GM18873 (cell line): ENCODE results near the gene KATNB1.
A peak's percentile ranks its signal among the peaks of the same experiment; 100 is the strongest.
"Not testable (repeated sequence)": the region's sequence is repeated elsewhere in the genome, so short reads cannot be mapped to it uniquely, and the experiment has no call there.

Experiments used
- ATAC-seq: cut with Tn5 transposase; IDR thresholded peaks from one replicate; pipeline ENCODE4 v1.9.1; 2021; ENCODE audit warnings: mild to moderate bottlenecking, moderate library complexity, moderate number of reproducible peaks; ENCODE audit not compliant: unreplicated experiment, low FRiP score

Gene KATNB1

DNA sequence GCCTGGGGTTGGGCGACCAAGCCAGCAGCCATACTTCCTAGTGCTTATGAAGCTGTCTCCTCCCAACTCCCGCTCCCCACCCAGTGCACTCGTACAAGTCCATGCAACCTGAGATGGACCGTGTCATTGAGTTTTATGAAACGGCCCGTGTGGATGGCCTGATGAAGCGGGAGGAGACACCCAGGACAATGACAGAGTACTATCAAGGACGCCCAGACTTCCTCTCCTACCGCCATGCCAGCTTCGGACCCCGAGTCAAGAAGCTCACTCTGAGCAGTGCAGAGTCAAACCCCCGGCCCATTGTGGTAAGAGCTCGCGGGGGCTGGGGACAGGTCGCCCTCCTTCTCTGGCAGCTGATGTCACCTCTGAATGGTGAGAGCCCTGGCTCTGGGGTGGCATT lies 11.0 kb upstream of the KATNB1 start:
- no peak for ATAC-seq

DNA sequence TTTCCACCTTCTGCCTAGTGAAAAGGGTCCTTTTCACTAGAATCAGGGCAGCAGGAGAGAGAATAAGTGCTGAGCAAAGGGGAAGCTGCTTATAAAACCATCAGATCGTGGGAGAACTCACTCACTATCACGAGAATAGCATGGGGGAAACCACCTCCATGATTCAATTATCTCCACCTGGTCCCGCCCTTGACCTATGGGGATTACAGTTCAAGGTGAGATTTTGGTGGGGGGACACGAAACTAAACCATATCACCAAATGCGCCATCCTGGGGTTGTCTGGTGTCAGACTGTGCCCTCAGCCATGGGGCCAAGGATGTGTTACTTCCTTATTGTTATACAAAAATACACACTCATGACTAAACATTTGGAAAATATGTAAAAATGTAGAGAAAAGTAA lies 10.4 kb upstream of the KATNB1 start:
- ATAC-seq: no peak

DNA sequence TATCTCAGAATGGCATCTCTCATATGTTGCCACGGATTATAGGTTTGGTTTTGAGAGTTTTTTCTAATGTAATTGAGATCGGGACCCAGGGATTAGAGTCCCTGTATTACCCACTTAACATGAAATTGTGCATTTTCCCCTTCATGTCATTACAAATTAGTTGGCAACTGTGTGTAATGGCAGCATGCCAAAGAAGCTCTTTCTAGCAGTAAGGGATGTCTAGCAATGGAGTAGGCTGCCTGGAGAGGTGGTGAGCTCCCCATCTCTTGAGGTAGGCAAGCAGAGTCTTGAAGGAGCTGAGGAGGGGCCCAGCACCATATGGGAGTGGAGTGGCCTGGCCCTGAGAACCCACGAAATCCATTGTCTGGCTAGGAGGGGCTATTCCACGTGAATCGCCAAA lies 10.0 kb upstream of the KATNB1 start:
- no peak for ATAC-seq

DNA sequence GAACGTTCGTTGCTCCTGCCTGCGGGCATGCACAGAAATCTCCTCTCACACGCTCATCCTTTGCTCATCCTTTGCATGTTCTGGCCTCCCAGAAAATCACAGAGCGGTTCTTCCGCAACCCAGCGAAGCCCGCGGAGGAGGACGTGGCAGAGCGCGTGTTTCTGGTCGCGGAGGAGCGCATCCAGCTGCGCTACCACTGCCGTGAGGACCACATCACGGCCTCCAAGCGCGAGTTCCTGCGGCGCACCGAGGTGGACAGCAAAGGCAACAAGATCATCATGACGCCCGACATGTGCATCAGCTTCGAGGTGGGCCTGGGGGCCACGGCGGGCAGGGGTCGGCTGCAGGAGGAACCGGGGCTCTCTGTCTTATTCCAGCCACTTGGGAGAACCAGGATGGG lies 9.6 kb upstream of the KATNB1 start:
- ATAC-seq: no peak

DNA sequence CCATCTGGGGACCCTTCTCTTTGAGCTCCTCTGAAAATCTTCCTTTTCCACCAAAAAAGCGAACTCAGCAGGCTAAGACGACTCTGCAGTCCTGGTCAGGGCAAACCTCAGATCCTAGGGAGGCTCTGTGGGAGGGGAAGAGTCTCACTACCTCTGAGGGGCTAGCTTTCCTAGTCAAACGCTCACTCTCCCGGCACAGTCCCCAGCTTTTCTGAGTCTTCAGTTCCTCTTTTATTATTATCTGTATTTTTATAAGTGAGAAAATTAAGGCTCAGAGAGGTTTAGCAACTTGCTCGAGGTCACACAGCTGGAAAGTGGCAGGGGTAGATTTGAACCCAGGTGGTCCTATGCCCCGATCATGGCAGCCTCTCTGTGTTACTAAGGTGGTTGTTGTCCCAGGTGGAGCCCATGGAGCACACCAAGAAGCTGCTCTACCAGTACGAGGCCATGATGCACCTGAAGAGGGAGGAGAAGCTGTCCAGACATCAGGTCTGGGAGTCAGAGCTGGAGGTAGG lies 9.1 kb upstream of the KATNB1 start:
- ATAC-seq: no peak

DNA sequence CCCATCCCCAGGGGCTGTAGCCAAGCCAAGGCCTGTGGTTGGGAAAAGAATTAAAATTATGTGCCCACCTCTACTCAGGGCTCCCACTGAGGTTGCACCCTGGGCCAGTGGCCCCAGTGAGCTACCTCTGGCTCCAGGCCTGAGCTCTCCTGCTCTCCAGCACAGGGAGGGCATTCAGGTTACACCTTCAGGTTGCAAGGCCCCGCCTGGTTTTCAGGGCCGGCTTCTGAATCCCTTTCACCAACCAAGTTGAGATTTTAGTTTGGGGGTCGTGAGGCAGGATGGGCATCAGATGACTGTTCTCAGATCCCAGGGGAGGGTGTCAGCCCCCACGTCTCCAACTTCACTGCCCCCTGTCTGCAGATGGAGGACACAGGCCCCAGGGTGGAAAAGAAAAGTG lies 8.0 kb upstream of the KATNB1 start:
- ATAC-seq: no peak

DNA sequence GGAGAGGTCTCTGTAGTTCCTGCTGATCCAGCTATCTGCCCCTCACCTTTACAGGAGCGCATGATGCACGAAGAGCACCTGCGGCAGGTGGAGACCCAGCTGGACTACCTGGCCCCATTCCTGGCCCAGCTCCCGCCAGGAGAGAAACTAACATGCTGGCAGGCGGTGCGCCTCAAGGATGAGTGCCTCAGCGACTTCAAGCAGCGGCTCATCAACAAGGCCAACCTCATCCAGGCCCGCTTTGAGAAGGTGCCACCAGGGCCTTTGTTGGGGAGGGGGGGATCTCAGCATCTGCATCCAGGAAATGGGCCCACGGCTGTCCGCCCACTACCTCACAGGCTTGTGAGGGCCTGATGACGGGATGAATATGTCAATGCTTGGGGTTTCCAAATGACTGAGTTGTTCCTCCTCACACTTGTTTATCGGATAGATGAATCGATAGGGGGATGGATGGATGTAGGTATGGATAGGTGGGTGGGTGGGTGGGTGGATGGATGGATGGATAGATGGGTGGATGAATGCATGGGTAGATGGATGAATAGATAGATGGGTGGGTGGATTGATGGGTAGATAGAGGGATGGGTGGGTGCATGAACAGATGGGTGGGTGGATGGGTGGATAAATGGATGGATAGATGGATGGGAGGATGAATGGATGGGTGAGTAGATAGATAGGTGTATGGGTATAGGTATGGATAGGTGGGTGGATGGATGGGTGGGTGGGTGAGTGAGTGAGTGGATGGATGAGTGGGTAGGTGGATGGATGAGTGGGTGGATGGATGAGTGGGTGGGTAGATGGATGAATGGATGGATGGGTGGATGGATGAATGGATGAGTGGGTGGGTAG lies 7.0 kb upstream of the KATNB1 start:
- ATAC-seq: no peak

DNA sequence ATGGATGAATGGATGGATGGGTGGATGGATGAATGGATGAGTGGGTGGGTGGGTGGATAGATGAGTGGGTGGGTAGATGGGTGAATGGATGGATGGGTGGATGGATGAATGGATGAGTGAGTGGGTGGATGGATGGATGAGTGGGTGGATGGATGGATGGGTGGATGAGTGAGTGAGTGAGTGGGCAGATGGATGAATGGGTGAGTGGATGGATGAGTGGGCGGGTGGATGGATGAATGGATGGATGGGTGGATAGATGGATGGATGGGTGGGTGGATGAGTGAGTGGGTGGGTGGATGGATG lies 6.4 kb upstream of the KATNB1 start:
- ATAC-seq: no peak

DNA sequence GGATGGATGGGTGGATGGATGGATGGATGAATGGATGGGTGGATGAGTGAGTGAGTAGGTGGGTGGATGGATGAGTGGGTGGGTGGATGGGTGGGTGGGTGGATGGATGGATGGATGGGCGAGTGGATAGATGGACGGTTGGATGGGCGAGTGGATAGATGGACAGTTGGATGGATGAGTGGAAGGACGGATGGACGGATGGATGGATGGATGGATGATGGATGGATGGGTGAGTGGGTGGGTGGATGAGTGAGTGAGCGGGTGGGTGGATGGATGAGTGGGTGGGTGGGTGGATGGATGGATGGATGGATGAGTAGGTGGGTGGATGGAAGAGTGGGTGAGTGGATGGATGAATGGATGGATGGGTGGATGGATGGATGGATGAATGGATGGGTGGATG lies 5.7 kb upstream of the KATNB1 start:
- ATAC-seq: not testable (repeated sequence)

DNA sequence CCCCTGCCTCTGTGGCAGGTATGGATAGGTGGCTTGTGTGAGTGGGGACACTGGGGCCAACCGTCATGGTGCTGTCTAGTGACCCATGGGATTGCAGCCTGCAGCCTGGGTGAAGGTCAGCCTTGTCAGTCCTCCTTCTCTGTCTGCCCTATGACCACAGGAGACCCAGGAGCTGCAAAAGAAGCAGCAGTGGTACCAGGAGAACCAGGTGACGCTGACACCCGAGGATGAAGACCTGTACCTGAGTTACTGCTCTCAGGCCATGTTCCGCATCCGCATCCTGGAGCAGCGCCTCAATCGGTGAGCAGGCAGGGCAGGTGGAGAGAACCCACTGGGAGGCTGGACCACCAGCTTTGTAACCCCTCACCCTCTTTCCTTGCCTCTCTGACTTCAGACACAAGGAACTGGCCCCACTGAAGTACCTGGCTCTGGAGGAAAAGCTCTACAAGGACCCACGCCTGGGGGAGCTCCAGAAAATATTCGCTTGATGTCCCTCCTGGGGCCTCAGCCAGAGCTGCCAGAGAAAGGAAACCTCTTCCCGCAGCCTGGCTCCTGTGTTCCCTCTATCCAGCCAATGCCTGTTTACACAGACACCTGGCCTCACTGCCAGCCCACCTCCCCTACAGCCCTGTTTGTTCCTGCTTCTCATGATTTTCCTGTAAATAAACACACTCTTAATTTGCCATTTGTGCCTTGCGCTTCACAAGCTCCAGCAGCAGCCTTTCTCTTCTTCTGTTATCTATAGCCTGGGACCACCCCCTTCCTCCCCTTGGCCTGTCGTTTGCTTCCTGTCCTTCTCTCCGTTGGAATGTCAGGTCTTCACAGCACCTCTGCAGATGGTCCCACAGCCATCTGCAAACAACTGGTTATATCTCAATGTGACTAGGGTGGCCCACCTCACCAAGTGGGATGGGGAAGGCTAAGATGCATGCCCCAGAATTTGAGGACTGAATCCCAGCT lies 4.5 kb upstream of the KATNB1 start:
- no peak for ATAC-seq

DNA sequence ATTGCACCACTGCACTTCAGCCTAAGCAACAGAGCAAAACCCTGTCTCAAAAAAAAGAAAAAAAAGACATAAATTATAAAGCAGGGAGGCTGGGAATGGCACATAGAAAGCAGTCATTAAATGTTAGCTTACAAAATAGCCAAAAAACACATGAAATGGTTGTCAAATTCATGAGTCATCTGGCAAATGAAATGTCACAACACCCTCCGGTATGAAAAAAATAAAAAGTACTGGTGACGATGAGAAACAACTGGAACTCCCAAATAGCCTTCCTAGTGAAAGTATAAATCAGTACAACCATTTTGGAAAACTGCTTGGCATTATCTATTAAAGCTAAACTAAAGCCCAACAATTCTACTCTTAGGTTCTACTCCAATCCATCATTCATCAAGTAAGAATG lies 3.5 kb upstream of the KATNB1 start:
- ATAC-seq: no peak

DNA sequence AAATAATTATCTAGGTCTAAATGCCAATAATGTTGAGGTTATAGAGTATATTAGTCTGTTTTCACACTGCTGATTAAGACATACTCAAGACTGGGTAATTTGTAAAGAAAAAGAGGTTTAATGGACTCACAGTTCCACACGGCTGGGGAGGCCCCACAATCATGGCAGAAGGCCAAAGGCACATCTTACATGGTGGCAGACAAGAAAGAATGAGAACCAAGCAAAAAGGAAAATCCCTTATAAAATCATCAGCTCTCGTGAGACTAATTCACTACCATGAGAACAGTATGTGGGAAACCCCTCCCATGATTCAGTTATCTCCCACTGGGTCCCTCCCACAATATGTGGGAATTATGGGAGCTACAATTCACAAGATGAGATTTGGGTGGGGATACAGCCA lies 2.9 kb upstream of the KATNB1 start:
- no peak for ATAC-seq

DNA sequence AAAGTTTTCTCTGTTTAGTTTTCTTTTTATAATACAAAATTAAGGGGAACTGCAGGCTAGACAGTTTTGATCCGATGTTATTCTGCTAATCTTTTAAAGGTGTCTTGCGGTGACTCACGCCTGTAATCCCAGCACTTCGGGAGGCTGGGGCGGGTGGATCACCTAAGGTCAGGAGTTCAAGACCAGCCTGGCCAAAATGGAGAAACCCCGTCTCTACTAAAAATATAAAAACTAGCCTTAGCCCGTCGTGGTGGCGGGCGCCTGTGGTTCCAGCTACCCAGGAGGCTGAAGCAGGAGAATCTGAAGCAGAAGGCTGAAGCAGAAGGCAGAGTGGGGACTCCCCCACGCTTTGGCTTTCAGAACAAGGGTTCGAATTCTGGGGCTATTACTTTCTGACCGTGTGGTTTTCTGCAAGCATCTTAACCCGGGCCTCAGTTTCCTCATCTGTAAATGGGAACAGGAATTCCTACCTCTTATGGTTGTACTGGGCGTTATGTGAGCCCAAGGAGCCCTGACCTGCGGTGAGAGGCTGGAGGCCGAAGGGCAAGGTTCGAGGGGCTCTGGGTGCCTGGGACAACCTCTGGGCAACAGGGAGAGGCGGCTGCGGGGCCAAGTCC lies 1.2 kb upstream of the KATNB1 start:
- ATAC-seq: no peak

DNA sequence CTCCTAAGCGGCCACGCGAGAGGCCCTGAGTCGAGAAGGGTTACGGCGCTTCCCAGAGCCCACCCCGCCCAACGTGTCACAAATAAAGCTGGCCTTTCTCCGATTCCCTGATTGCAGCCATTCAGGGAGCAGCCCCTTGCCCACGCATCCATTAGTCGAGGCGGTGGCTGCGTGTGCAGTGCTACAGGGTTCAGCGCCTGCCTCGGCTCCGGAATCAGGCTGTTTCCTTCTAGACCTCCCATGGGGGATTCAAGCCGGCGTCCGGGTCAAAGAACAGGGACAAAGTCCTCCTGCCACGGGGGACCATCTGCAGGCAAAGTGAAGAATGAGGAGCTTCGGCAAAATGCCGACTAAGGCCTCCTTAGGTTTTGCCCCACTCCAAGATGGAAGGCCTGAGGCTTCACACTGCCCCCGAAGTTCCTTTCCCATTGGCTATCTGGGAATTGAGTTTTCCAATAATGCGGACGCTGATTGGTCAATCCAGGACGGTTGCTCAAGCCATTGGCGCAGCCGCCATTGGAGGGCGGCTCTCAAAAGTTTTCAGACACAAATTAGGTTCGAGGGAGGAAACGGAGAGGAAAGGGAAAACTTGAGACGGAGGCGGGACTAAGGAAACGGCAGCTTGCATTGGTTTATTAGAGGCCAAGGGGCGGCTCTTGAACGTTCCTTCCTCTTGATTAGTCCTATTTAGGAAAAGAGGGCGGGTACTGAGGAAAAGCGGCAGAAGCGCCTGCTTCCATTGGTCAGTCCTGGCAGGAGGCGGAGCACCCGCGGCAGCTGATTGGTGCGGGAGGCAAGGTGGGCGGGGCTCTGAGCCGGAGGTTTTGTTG lies 430 bp upstream of the KATNB1 start:
- peak; percentile 89 for ATAC-seq

DNA sequence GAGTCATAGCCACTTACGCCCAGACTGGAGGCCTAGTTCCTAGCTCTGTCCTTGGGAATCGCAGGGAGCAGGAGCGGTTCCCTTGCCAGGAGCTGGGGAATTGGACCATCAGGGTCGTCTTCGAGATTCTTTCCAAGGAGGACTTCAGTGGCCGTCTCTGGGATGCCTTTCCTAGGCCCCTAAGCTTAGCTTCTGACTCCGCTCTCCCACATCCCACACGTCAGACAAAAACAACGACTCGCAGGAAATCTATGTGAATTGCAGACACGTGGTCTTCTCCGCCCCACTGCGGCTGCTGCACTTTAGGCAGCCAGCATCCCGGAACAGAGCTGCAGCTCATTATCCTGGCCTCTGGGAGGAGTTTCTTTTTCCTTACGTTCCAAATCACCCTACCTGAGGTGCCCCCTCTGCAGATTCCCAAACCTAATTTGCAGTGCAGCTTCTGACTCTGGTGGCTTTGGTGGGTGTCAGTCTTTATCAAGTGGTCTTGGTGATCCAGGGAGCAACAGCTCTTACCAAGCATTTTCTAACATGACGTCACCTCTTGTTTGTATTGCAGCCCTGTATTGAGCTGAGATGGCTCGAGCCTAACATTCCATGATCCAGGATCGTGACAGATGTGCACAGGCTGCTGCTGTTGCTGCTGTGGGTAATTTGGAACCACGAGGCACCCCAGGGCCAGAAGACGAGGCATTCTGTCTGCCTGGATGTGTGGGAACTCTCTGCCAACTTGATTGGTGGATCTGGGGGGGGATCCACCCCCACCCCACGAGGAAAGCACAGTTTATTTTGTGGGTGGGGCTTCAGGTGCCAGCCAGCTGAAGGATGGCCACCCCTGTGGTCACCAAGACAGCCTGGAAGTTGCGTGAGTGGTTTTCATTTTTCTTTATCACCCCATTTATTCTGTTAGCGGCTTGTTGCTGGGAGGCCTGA lies 1.1 kb downstream of the KATNB1 start:
- ATAC-seq: no peak

DNA sequence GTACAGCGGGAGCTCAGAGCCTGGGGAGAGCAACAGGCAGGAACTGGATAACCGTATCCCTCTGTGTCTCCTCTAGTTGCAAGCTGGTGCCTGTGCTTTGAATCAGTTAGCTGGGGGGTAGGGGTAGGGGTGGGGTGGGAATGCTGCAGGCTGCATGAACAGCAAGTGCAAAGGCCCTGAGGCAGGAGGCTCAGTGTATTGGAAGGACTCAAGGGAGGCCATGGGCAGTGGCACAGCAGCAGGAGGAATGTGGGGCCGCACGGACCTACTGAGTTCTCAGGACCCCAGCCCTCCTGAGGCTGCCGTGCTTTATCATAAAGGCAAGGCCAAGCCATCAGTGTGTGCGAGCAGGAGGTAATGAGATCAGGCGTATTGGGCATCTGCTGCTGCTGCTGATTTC lies 3.3 kb downstream of the KATNB1 start:
- ATAC-seq: no peak

DNA sequence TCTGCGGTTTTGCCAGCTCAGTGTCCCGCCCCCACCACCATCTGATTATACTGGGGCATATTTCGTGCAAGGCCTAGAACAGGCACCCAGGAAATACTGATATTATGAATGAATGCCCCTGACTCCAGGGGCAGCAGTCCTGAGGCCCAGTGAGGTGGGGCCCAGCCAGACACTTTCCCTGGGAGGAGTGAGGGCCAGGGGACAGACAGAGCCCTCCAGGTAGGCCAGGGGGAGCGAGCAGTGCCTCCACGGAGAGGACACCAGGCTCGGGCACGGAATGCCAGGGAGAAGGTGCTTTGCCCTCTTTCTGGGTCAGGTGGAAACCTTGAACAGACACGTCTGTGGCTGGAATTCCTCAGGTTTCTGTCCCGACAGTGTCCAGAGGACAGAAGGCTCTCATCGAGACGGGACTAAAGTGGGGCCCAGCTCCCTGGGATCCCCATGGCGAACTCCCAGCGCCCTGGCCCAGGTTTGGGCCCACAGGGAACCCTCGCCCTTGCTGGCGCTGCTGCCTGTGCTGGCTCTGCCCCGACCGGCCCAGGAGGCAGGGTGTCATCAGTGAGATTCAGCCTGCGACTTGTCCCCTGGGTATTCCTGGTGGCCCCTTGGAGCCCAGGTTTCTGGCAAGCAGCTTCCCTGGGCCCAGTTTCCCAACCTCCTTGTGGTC lies 4.3 kb downstream of the KATNB1 start:
- ATAC-seq: no peak

DNA sequence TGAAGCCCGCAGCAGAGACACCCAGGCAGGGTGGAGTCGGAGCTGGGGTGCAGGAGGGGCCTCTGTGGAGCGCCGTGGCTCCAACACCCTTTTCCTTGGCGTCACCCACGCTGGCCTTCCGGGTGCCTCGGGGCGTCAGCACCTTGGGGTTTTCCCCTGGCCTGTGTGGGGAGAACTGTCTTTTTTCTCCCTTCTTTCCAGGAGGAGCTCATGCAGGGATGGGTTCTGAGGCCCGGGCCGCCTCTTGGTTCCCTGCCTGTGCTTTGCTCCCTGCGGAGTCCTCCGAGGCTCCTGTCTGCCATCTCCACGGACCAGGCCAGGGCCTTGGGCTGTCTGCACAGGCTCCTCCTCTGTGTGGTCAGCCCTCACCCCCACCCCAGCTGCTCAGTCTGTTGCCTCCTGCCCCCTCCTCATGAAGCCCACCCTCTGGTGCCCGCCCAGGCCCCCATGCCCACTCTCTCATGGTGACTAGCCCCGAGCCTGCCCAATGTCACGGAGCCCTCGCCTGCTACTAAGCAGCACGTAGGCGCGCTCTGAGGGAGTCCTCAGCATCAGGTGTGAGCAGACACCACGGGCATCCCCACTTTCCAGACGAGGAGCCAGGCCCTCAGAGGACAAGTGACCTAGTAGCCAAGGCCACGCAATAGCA lies 5.0 kb downstream of the KATNB1 start:
- no peak for ATAC-seq
